HCT116 (cell line): ENCODE results near the gene STK35. TPM values are rescaled to one million over a fixed set of nuclear protein-coding genes. Genes with fewer than 3 reads are reported as not detected.

Source experiments
- ATAC-seq: fragments of 200-7000 bp; cut with Tn5 transposase; 2 replicates; pipeline ENCODE4 v1.9.1; 2020; ENCODE audit warnings: mild to moderate bottlenecking, moderate library complexity
- BruUV-seq: library from RNA; stranded (reverse); fragments of 400-500 nt; replicated peaks from 2 replicates; lab custom pipeline; 2021; lab: Mats Ljungman, UMichigan
- CTCF ChIA-PET: fragments of 300-600 bp; sonication (Branson Sonifier 250); formaldehyde crosslinking; loops from one replicate; lab custom pipeline; 2021; ENCODE audit warnings: antibody characterized with exemption; lab: Charles Lee
- POLR2A ChIA-PET: fragments of 300-600, 350-600 bp; sonication (Branson Sonifier 250); formaldehyde crosslinking; loops from one replicate; lab custom pipeline; 2021; ENCODE audit warnings: antibody characterized with exemption; lab: Charles Lee
- RAD21 ChIA-PET, 2 experiments: fragments of 300-600 bp; sonication (Branson Sonifier 250); formaldehyde crosslinking; loops; one replicate each; lab custom pipeline; 2023; ENCODE audit warnings: low total read pairs in 2 of 2; ENCODE audit not compliant: uncharacterized antibody in 2 of 2, unreplicated experiment in 2 of 2, low non-redundant PET in 1 of 2; lab: Charles Lee
- DNase-seq: peaks from one replicate; pipeline ENCODE4 v3.0.0-alpha.2; 2010; ENCODE audit warnings: low read depth, low spot score
- H2AFZ ChIP-seq: fragments of 200-600 bp; shearing (Covaris generic), sonication (generic); 2 replicates; pipeline ENCODE4 v1.6.1; 2017; ENCODE audit warnings: low read depth, mixed run types, mixed read lengths, antibody characterized with exemption, low read length; ENCODE audit not compliant: poor library complexity, severe bottlenecking
- H3K27ac ChIP-seq: 2 replicates; pipeline ENCODE4 v1.5.1; 2012; ENCODE audit warnings: low read depth, low read length
- H3K27me3 ChIP-seq: fragments of 200-600 bp; sonication (generic); 2 replicates; pipeline ENCODE4 v1.6.1; 2016; ENCODE audit warnings: mixed run types, low read length, mixed read lengths; ENCODE audit not compliant: insufficient read depth
- H3K36me3 ChIP-seq, 2 experiments: fragments of 200-500 bp in 1 of 2; fragments of 200-600 bp in 1 of 2; sonication (Bioruptor generic) in 1 of 2; sonication (generic) in 1 of 2; 2 replicates each; pipeline versions ENCODE4 v1.5.1 to v1.6.1; 2014 to 2016; ENCODE audit warnings: low read length in 2 of 2, inconsistent platforms in 1 of 2, mixed read lengths in 1 of 2, mixed run types in 1 of 2; ENCODE audit not compliant: insufficient read depth in 2 of 2, control insufficient read depth in 1 of 2
- H3K4me1 ChIP-seq, 2 experiments: fragments of 200-600 bp in 1 of 2; sonication (generic) in 1 of 2; 2 replicates each; pipeline versions ENCODE4 v1.5.1 to v1.6.1; 2012 to 2017; ENCODE audit warnings: low read length in 2 of 2, inconsistent platforms in 1 of 2, mild to moderate bottlenecking in 1 of 2, mixed read lengths in 1 of 2, mixed run types in 1 of 2, moderate library complexity in 1 of 2; ENCODE audit not compliant: insufficient read depth in 2 of 2, control insufficient read depth in 1 of 2
- H3K4me2 ChIP-seq: fragments of 200-600 bp; sonication (generic); 2 replicates; pipeline ENCODE4 v1.6.1; 2017; ENCODE audit warnings: mixed run types, low read length, mixed read lengths
- H3K4me3 ChIP-seq, 2 experiments: fragments of 200-600 bp in 1 of 2; sonication (generic) in 1 of 2; replicated peaks in 1 of 2; 2 replicates each; pipeline ENCODE4 v1.5.1; 2011 to 2016; ENCODE audit warnings: low read length in 2 of 2, control low read depth in 1 of 2, low read depth in 1 of 2, mild to moderate bottlenecking in 1 of 2, mixed read lengths in 1 of 2, mixed run types in 1 of 2
- H3K79me2 ChIP-seq: fragments of 200-600 bp; sonication (generic); 2 replicates; pipeline ENCODE4 v1.6.1; 2017; ENCODE audit warnings: mild to moderate bottlenecking, mixed run types, low read length, moderate library complexity, mixed read lengths; ENCODE audit not compliant: insufficient read depth
- H3K9ac ChIP-seq: fragments of 200-600 bp; sonication (generic); 2 replicates; pipeline ENCODE4 v1.6.1; 2016; ENCODE audit warnings: low read length, mixed read lengths
- H3K9me2 ChIP-seq: fragments of 200-600 bp; sonication (generic), shearing (Covaris generic); 2 replicates; pipeline ENCODE4 v1.6.1; 2017; ENCODE audit warnings: mixed run types, mild to moderate bottlenecking, moderate library complexity; ENCODE audit not compliant: insufficient read depth
- H3K9me3 ChIP-seq, 2 experiments: fragments of 200-500 bp in 1 of 2; fragments of 200-600 bp in 1 of 2; sonication (Bioruptor generic) in 1 of 2; sonication (generic) in 1 of 2; 2 replicates each; pipeline ENCODE4 v1.6.1; 2014 to 2017; ENCODE audit warnings: low read length in 2 of 2, mixed read lengths in 2 of 2, inconsistent platforms in 1 of 2, low read depth in 1 of 2, mild to moderate bottlenecking in 1 of 2, mixed run types in 1 of 2, moderate library complexity in 1 of 2; ENCODE audit not compliant: control insufficient read depth in 1 of 2, insufficient read depth in 1 of 2
- H4K20me1 ChIP-seq: fragments of 200-600 bp; sonication (generic), shearing (Covaris generic); 2 replicates; pipeline ENCODE4 v1.6.1; 2017; ENCODE audit warnings: mixed run types, mild to moderate bottlenecking, moderate library complexity; ENCODE audit not compliant: insufficient read depth
- CBX3 ChIP-seq: IDR thresholded peaks from 2 replicates; pipeline ENCODE4 v1.6.1; 2012; ENCODE audit warnings: low read depth
- EGR1 ChIP-seq: IDR thresholded peaks from 2 replicates; pipeline ENCODE4 v1.6.1; 2012; ENCODE audit warnings: low read depth
- ELF1 ChIP-seq: IDR thresholded peaks from 2 replicates; pipeline ENCODE4 v1.6.1; 2012; ENCODE audit warnings: low read depth, borderline replicate concordance
- EZH2phosphoT487 ChIP-seq: fragments of 200-600 bp; IDR thresholded peaks from 2 replicates; pipeline ENCODE4 v1.6.1; 2018; ENCODE audit warnings: antibody characterized with exemption, borderline replicate concordance
- POLR2AphosphoS5 ChIP-seq: IDR thresholded peaks from 2 replicates; pipeline ENCODE4 v1.6.1; 2011; ENCODE audit warnings: mild to moderate bottlenecking, low read depth, low read length, moderate library complexity
- REST ChIP-seq: IDR thresholded peaks from 2 replicates; pipeline ENCODE4 v1.6.1; 2012; ENCODE audit warnings: low read depth
- SIN3A ChIP-seq: IDR thresholded peaks from 2 replicates; pipeline ENCODE4 v1.6.1; 2012; ENCODE audit warnings: low read depth
- SP1 ChIP-seq: IDR thresholded peaks from 2 replicates; pipeline ENCODE4 v1.6.1; 2012; ENCODE audit warnings: low read depth
- SRF ChIP-seq: IDR thresholded peaks from 2 replicates; pipeline ENCODE4 v1.6.1; 2012; ENCODE audit warnings: low read depth
- TCF7L2 ChIP-seq: IDR thresholded peaks from 2 replicates; pipeline ENCODE4 v1.7.0; 2011; ENCODE audit warnings: borderline replicate concordance, inconsistent platforms; ENCODE audit not compliant: insufficient read depth, insufficient read length; ENCODE audit errors: extremely low read depth
- ZFX ChIP-seq: fragments of 450-650 bp; IDR thresholded peaks from 2 replicates; pipeline ENCODE4 v1.6.1; 2017
- intact Hi-C: fragments of 100-400 bp; cut with micrococcal nuclease; formaldehyde crosslinking; loops from 2 replicates; pipeline ENCODE4 v1.10.0; 2022
- total RNA-seq: library from RNA; stranded (reverse); gene quantifications from one replicate; pipeline ENCODE4 v1.2.1, GENCODE V29; 2021; ENCODE audit not compliant: unreplicated experiment
- TF ChIP-seq, protein P1 (sequence below): IDR thresholded peaks from 2 replicates; pipeline ENCODE4 v1.6.1; 2012
- TF ChIP-seq, protein P2 (sequence below): IDR thresholded peaks from 2 replicates; pipeline ENCODE4 v1.6.1; 2012

The STK35 gene
- total RNA-seq, 1 experiment from 2014 or later = 32.8 TPM

DNA sequence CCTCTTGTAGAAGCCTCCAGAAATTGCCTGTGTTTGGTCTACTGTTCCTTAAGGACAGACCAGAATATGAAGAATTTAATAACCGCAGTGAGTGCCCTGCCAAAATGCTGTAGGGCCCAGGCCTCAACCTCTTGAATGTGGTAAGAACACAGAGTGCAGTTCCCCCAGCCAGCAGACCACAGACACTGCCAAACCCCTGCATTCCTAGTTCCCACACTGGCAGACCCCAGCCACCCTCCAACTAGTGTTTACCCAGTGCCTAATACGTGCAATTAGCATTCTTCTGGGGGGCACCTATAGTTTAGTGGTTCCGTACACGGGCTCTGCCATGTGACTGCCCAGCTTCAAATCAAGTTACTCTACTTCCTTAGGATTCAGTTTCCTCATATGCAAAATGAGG lies 51.7 kb downstream of the STK35 start (continued):
- no peak for TF ChIP-seq REST

GRCh38 chr20:2156224-2156623 lies 54.6 kb downstream of the STK35 start:
- H4K20me1 ChIP-seq = no peaks in the 10 kb centered on the region
- H3K4me2 ChIP-seq = no peak overlapping the region
- TF ChIP-seq, protein P1, sequence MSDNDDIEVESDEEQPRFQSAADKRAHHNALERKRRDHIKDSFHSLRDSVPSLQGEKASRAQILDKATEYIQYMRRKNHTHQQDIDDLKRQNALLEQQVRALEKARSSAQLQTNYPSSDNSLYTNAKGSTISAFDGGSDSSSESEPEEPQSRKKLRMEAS = no peak
- TF ChIP-seq EGR1 = no peak
- TF ChIP-seq, protein P2, sequence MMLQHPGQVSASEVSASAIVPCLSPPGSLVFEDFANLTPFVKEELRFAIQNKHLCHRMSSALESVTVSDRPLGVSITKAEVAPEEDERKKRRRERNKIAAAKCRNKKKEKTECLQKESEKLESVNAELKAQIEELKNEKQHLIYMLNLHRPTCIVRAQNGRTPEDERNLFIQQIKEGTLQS = no peak
- no peak for TF ChIP-seq EZH2phosphoT487
- no peak for TF ChIP-seq ZFX
- no peak for TF ChIP-seq SRF
- no peak for TF ChIP-seq POLR2AphosphoS5
- TF ChIP-seq CBX3 = no peak
- TF ChIP-seq TCF7L2 = no peak
- TF ChIP-seq SP1 = no peak
- no peak for TF ChIP-seq SIN3A
- TF ChIP-seq ELF1 = no peak
- no peaks in the 10 kb centered on the region for H3K36me3 ChIP-seq
- H3K27ac ChIP-seq = no peak overlapping the region
- RAD21 ChIA-PET = no interaction called here
- ATAC-seq (no peak), DNase-seq (no peak)
- H3K9me3 ChIP-seq = no peaks in the 10 kb centered on the region
- no peaks in the 10 kb centered on the region for H3K79me2 ChIP-seq
- intact Hi-C loops = no loop called here
- no peak overlapping the region for H3K4me3 ChIP-seq
- peaks cover 0 to 18% of the 10 kb centered on the region in 2 experiments; a peak in 2 of 4 replicates for H3K4me1 ChIP-seq
- no peaks in the 10 kb centered on the region for H3K27me3 ChIP-seq
- H2AFZ ChIP-seq = no peak overlapping the region
- no peaks in the 10 kb centered on the region for H3K9me2 ChIP-seq
- no TSS peak for BruUV-seq
- no peak overlapping the region for H3K9ac ChIP-seq
- CTCF ChIA-PET = no interaction called here
- POLR2A ChIA-PET = no interaction called here
